H9 (cell line): ENCODE measurements around the gene TMTC3. TPM values are rescaled to one million over a fixed set of nuclear protein-coding genes. Genes with fewer than 3 reads are reported as not detected.

ENCODE experiments used
- DNase-seq: peaks from one replicate; pipeline ENCODE4 v3.0.0-alpha.2; 2017
- H2AFZ ChIP-seq: one replicate; pipeline ENCODE4 v1.6.1; 2013; ENCODE audit warnings: mild to moderate bottlenecking, low read length, control low read depth, moderate library complexity
- H2AK5ac ChIP-seq: 2 replicates; pipeline ENCODE4 v1.6.1; 2013; ENCODE audit warnings: low read length, control low read depth, mixed read lengths; ENCODE audit not compliant: insufficient read length
- H2BK120ac ChIP-seq: one replicate; pipeline ENCODE4 v1.6.1; 2013; ENCODE audit warnings: low read depth, mild to moderate bottlenecking, low read length, control low read depth, inconsistent platforms; ENCODE audit not compliant: poor library complexity, severe bottlenecking
- H2BK12ac ChIP-seq: 2 replicates; pipeline ENCODE4 v1.6.1; 2013; ENCODE audit warnings: low read length, control low read depth, mixed read lengths, low read depth; ENCODE audit not compliant: insufficient read length
- H2BK15ac ChIP-seq: 2 replicates; pipeline ENCODE4 v1.6.1; 2013; ENCODE audit warnings: low read depth, low read length, control low read depth
- H2BK20ac ChIP-seq: one replicate; pipeline ENCODE4 v1.6.1; 2013; ENCODE audit warnings: low read depth, mild to moderate bottlenecking, low read length, control low read depth, inconsistent platforms; ENCODE audit not compliant: poor library complexity, severe bottlenecking
- H2BK5ac ChIP-seq: 2 replicates; pipeline ENCODE4 v1.6.1; 2013; ENCODE audit warnings: low read length, control low read depth, mixed read lengths; ENCODE audit not compliant: insufficient read length
- H3K14ac ChIP-seq: 2 replicates; pipeline ENCODE4 v1.6.1; 2013; ENCODE audit warnings: low read length, control low read depth; ENCODE audit not compliant: insufficient read depth
- H3K18ac ChIP-seq: 2 replicates; pipeline ENCODE4 v1.6.1; 2013; ENCODE audit warnings: low read depth, mild to moderate bottlenecking, mixed read lengths, low read length, control low read depth; ENCODE audit not compliant: insufficient read length
- H3K23ac ChIP-seq: 2 replicates; pipeline ENCODE4 v1.6.1; 2013; ENCODE audit warnings: low read length, control low read depth, mixed read lengths, low read depth; ENCODE audit not compliant: insufficient read length
- H3K23me2 ChIP-seq: 2 replicates; pipeline ENCODE4 v1.6.1; 2013; ENCODE audit warnings: low read depth, mild to moderate bottlenecking, mixed read lengths, low read length, control low read depth; ENCODE audit not compliant: insufficient read length, poor library complexity, severe bottlenecking
- H3K27ac ChIP-seq: 2 replicates; pipeline ENCODE4 v1.5.1; 2013; ENCODE audit warnings: low read length, control low read depth, mixed read lengths, low read depth; ENCODE audit not compliant: insufficient read length
- H3K27me3 ChIP-seq: 2 replicates; pipeline ENCODE4 v1.6.1; 2013; ENCODE audit warnings: low read length, control low read depth, inconsistent platforms; ENCODE audit not compliant: insufficient read depth
- H3K4ac ChIP-seq: 2 replicates; pipeline ENCODE4 v1.6.1; 2013; ENCODE audit warnings: low read depth, mild to moderate bottlenecking, control low read depth, inconsistent platforms, low read length, moderate library complexity
- H3K4me1 ChIP-seq: 2 replicates; pipeline ENCODE4 v1.6.1; 2013; ENCODE audit warnings: low read length, control low read depth, inconsistent platforms; ENCODE audit not compliant: insufficient read depth
- H3K4me2 ChIP-seq: 2 replicates; pipeline ENCODE4 v1.6.1; 2013; ENCODE audit warnings: low read length, control low read depth, mixed read lengths; ENCODE audit not compliant: insufficient read length, insufficient read depth
- H3K56ac ChIP-seq: 2 replicates; pipeline ENCODE4 v1.6.1; 2013; ENCODE audit warnings: low read depth, mild to moderate bottlenecking, mixed read lengths, low read length, control low read depth; ENCODE audit not compliant: insufficient read length
- H3K79me1 ChIP-seq: 2 replicates; pipeline ENCODE4 v1.6.1; 2013; ENCODE audit warnings: low read depth, mild to moderate bottlenecking, moderate library complexity, low read length, control low read depth, inconsistent platforms; ENCODE audit not compliant: insufficient read depth, poor library complexity, severe bottlenecking
- H3K79me2 ChIP-seq: 2 replicates; pipeline ENCODE4 v1.6.1; 2013; ENCODE audit warnings: low read length, control low read depth, inconsistent platforms; ENCODE audit not compliant: insufficient read depth
- H3K9ac ChIP-seq: 2 replicates; pipeline ENCODE4 v1.6.1; 2013; ENCODE audit warnings: low read length, control low read depth, mixed read lengths; ENCODE audit not compliant: insufficient read length; ENCODE audit errors: extremely low read depth
- H3K9me3 ChIP-seq: one replicate; pipeline ENCODE4 v1.6.1; 2013; ENCODE audit warnings: low read depth, low read length, inconsistent platforms; ENCODE audit not compliant: control insufficient read depth
- H3T11ph ChIP-seq: one replicate; pipeline ENCODE4 v1.6.1; 2013; ENCODE audit warnings: mild to moderate bottlenecking, low read length, control low read depth, inconsistent platforms
- H4K20me1 ChIP-seq: one replicate; pipeline ENCODE4 v1.6.1; 2013; ENCODE audit not compliant: control insufficient read depth, insufficient read length, insufficient read depth
- H4K5ac ChIP-seq: 2 replicates; pipeline ENCODE4 v1.6.1; 2013; ENCODE audit warnings: low read depth, mild to moderate bottlenecking, mixed read lengths, low read length, control low read depth; ENCODE audit not compliant: insufficient read length
- H4K8ac ChIP-seq: replicated peaks from 2 replicates; pipeline ENCODE4 v1.6.1; 2013; ENCODE audit warnings: low read length, control low read depth, mixed read lengths, low read depth; ENCODE audit not compliant: insufficient read length
- H4K91ac ChIP-seq: 2 replicates; pipeline ENCODE4 v1.6.1; 2013; ENCODE audit warnings: low read depth, mild to moderate bottlenecking, moderate library complexity, mixed read lengths, low read length, control low read depth; ENCODE audit not compliant: insufficient read length
- H3K27ac Mint-ChIP-seq, 3 experiments: 2 replicates in 2 of 3; 3 replicates in 1 of 3; pipeline ENCODE4 v1.8.0; 2020 to 2021; ENCODE audit warnings: mixed read lengths in 3 of 3, mild to moderate bottlenecking in 1 of 3, moderate library complexity in 1 of 3
- H3K27me3 Mint-ChIP-seq: 2 replicates; pipeline ENCODE4 v1.8.0; 2021; ENCODE audit warnings: low read depth, mild to moderate bottlenecking, moderate library complexity, mixed read lengths
- H3K36me3 Mint-ChIP-seq, 3 experiments: 2 replicates in 2 of 3; 3 replicates in 1 of 3; pipeline ENCODE4 v1.8.0; 2020 to 2021; ENCODE audit warnings: low read depth in 3 of 3, mixed read lengths in 3 of 3; ENCODE audit not compliant: insufficient read depth in 1 of 3
- H3K4me1 Mint-ChIP-seq, 2 experiments: 2 replicates each; pipeline ENCODE4 v1.8.0; 2020; ENCODE audit warnings: mixed read lengths in 2 of 2
- H3K4me3 Mint-ChIP-seq, 2 experiments: 2 replicates in 1 of 2; 3 replicates in 1 of 2; pipeline ENCODE4 v1.8.0; 2020 to 2021; ENCODE audit warnings: mild to moderate bottlenecking in 2 of 2, mixed read lengths in 2 of 2, moderate library complexity in 1 of 2
- H3K9me3 Mint-ChIP-seq, 2 experiments: 2 replicates in 1 of 2; 3 replicates in 1 of 2; pipeline ENCODE4 v1.8.0; 2020; ENCODE audit warnings: mild to moderate bottlenecking in 2 of 2, mixed read lengths in 2 of 2, moderate library complexity in 1 of 2
- CTCF ChIP-seq: fragments of 200-600 bp; sonication (generic); conservative IDR thresholded peaks from 3 replicates; pipeline ENCODE4 v1.8.0; 2021; ENCODE audit warnings: antibody characterized with exemption, mild to moderate bottlenecking
- WGBS: extraction: QIAGEN DNeasy Blood & Tissue Kit; methylation state at CpG from one replicate; pipeline ENCODE4 v1.1.7; 2013; ENCODE audit warnings: missing lambda C conversion rate, low lambda C conversion rate, mixed read lengths; ENCODE audit not compliant: insufficient read length; ENCODE audit errors: extremely low coverage; 5-methylcytosine and 5-hydroxymethylcytosine counted together
- total RNA-seq: library from RNA; stranded (reverse); gene quantifications from 2 replicates; pipeline ENCODE4 v1.2.1, GENCODE V29; 2021

The TMTC3 gene
- total RNA-seq, 1 experiment from 2014 or later: 37.7 TPM

- Mint-ChIP-seq H3K9me3 (no peaks in the 10 kb centered on the region), H3K27me3 (no peaks in the 10 kb centered on the region), H3K4me3 (no peak overlapping the region), H3K36me3 (peaks cover 21 to 55% (median 30%) of the 10 kb centered on the region in 3 experiments; a peak in 6 of 7 replicates), H3K27ac (no peak overlapping the region; a peak in 1 of 7 replicates), H3K4me1 (peaks cover 9% of the 10 kb centered on the region in 2 experiments; a peak in 3 of 4 replicates)
- TF ChIP-seq CTCF: no peak
- H2BK5ac ChIP-seq: no peak overlapping the region
- no peak overlapping the region for H3K4me2 ChIP-seq
- H3K14ac ChIP-seq: no peak overlapping the region
- no peak for DNase-seq
- H2BK12ac ChIP-seq: no peak overlapping the region
- WGBS: no CpG with 5 or more reads among the region's 1 CpG
- H3K79me1 ChIP-seq: no peaks in the 10 kb centered on the region
- H4K20me1 ChIP-seq: no peaks in the 10 kb centered on the region
- H2AK5ac ChIP-seq: no peak overlapping the region
- H2BK20ac ChIP-seq: no peak overlapping the region
- no peak overlapping the region for H2BK15ac ChIP-seq
- no peak overlapping the region for H2BK120ac ChIP-seq
- no peak overlapping the region for H3K56ac ChIP-seq
- no peak overlapping the region for H3T11ph ChIP-seq
- H3K27me3 ChIP-seq: no peaks in the 10 kb centered on the region
- H3K18ac ChIP-seq: no peak overlapping the region
- H3K4ac ChIP-seq: no peak overlapping the region
- no peak overlapping the region for H4K5ac ChIP-seq
- H3K9me3 ChIP-seq: no peaks in the 10 kb centered on the region
- no peak overlapping the region for H2AFZ ChIP-seq
- H3K4me1 ChIP-seq: no peaks in the 10 kb centered on the region
- H4K8ac ChIP-seq: no peak overlapping the region
- H3K79me2 ChIP-seq: no peaks in the 10 kb centered on the region
- no peaks in the 10 kb centered on the region for H3K23me2 ChIP-seq
- H3K9ac ChIP-seq: no peak overlapping the region
- no peak overlapping the region for H3K23ac ChIP-seq
- no peak overlapping the region for H3K27ac ChIP-seq
- H4K91ac ChIP-seq: no peak overlapping the region
Measured at GRCh38 chr12:88166179-88166578, 24.1 kb downstream of the TMTC3 start.
